ENCODE data around the gene AGBL4. TPM values are rescaled to one million over a fixed set of nuclear protein-coding genes. Genes with fewer than 3 reads are reported as not detected.

AGBL4 gene
- total and polyA plus RNA-seq, 2 experiments from 2014 or later: not detected

DNA sequence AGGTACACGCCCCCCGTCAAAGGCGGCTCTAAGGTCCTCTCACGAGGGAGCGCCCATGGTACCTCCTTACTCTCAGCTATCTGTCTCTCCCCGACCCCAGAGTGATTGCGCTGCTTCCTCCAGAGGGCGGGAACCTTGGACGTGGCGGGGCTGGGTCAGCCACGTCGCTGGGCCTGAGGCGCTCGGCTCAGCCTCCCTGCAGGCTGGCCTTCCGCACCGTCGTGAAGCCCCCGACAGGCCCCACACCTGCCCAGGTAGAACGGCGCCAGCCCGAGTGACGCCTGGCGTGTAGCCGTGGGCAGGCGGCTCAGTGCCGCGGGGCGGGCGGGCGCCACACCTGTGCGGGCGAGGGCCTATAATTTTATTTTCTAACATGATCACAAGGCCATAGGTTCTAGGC is 1124.9 kb downstream of the AGBL4 start:
- no peaks in the 10 kb centered on the region for H3K4me1 ChIP-seq (ENCODE audit: low read depth)
- no peaks in the 10 kb centered on the region for H3K9me3 ChIP-seq (ENCODE audit: low read depth)
- H3K27me3 ChIP-seq: no peaks in the 10 kb centered on the region
- H3K4me3 ChIP-seq: no peak overlapping the region
- DNase-seq (ENCODE audit: low read depth in 1 of 2, low spot score in 1 of 2): no peak
- H3K36me3 ChIP-seq: no peaks in the 10 kb centered on the region
- no peak overlapping the region for H3K27ac ChIP-seq
- TF ChIP-seq CTCF (IDR thresholded peaks at IDR 0.05; ENCODE audit: low read depth, low read length): no peak

DNA sequence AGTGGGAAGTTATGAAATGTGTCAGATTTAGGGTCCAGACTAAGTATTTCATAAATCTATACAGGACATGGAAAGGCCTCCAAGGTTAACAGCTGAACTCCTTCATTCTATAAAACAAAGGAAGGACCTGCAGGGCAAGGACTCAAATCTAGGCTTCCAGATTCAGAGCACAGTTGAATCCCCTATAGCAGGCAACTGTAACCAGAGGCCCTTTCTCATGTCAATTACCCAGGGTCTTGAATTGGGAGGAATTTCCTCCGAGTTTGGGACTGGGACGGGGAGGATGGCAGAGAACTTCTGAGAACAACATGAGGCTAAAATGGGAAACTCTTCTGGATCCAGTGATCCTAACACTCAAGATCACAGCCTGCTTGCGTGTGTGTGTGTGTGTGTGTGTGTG is 1134.1 kb downstream of the AGBL4 start:
- Histone ChIP-seq H3K4me3 (no peak overlapping the region), H3K9me3 (ENCODE audit: low read depth) (no peaks in the 10 kb centered on the region), H3K27me3 (no peaks in the 10 kb centered on the region), H3K36me3 (no peaks in the 10 kb centered on the region), H3K4me1 (ENCODE audit: low read depth) (peaks cover 3% of the 10 kb centered on the region), H3K27ac (no peak overlapping the region)
- no peak for DNase-seq (ENCODE audit: low read depth in 1 of 2, low spot score in 1 of 2)
- no peak for TF ChIP-seq CTCF (IDR thresholded peaks at IDR 0.05; ENCODE audit: low read depth, low read length)

GRCh38 chr1:48889082-48889481 is 1134.7 kb downstream of the AGBL4 start:
- H3K27ac ChIP-seq: no peak overlapping the region
- H3K36me3 ChIP-seq: no peaks in the 10 kb centered on the region
- no peak overlapping the region for H3K4me3 ChIP-seq
- DNase-seq (ENCODE audit: low read depth in 1 of 2, low spot score in 1 of 2): no peak
- H3K4me1 ChIP-seq (ENCODE audit: low read depth): peaks cover 3% of the 10 kb centered on the region
- H3K27me3 ChIP-seq: no peaks in the 10 kb centered on the region
- no peaks in the 10 kb centered on the region for H3K9me3 ChIP-seq (ENCODE audit: low read depth)
- no peak for TF ChIP-seq CTCF (IDR thresholded peaks at IDR 0.05; ENCODE audit: low read depth, low read length)

DNA sequence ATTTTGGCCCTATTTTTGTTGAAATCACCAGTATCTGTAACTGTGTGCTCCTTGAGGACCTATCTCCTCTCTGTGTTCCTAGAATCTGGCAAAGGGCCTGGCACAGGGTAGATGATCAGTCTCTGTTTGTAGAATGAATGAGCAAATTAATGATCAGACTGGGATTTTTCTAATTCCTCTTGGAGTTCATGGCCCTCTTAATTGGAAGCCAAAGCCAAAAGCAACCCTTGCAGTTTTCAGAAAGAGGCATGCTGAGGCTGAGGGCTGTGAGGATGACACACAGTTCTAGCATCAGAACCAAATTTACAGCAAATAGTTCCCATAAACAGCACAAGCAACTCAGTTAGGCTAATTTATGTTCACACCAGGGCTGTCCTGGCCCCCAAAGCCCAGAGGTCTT is 1136.0 kb downstream of the AGBL4 start:
- Histone ChIP-seq H3K4me1 (ENCODE audit: low read depth) (peaks cover 3% of the 10 kb centered on the region), H3K9me3 (ENCODE audit: low read depth) (no peaks in the 10 kb centered on the region), H3K36me3 (no peaks in the 10 kb centered on the region), H3K27ac (no peak overlapping the region), H3K27me3 (no peaks in the 10 kb centered on the region), H3K4me3 (no peak overlapping the region)
- TF ChIP-seq CTCF (IDR thresholded peaks at IDR 0.05; ENCODE audit: low read depth, low read length): no peak
- no peak for DNase-seq (ENCODE audit: low read depth in 1 of 2, low spot score in 1 of 2)

GRCh38 chr1:48882020-48882419 is 1141.7 kb downstream of the AGBL4 start:
- no peak for DNase-seq (ENCODE audit: low read depth in 1 of 2, low spot score in 1 of 2)
- Histone ChIP-seq H3K36me3 (no peaks in the 10 kb centered on the region), H3K4me1 (ENCODE audit: low read depth) (no peaks in the 10 kb centered on the region), H3K9me3 (ENCODE audit: low read depth) (no peaks in the 10 kb centered on the region), H3K27ac (no peak overlapping the region), H3K27me3 (no peaks in the 10 kb centered on the region), H3K4me3 (no peak overlapping the region)
- TF ChIP-seq CTCF (IDR thresholded peaks at IDR 0.05; ENCODE audit: low read depth, low read length): no peak

Measured in cardiac muscle cell (in vitro differentiated cells and primary cell).